ENCODE measurements around the gene CALR.

DNA sequence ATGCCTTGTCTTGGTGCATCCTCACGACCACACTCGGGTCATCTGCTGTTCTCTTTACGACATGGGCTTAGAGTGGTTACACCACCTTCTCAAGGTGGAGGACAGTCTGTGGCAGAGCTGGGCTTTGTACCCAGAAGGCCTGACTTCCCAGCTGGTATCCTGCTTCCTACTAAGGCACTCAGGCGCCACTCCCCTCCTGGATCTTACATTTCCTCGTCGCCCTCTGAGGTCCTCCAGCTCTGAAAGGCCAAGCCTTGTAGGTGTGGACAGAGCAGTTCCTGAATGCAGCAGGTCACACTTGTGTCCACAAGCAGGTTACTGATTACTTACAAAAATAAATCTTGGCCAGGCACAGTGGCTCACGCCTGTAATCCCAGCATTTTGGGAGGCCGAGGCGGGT lies 31.2 kb upstream of the CALR start:
- TF ChIP-seq, protein P1, sequence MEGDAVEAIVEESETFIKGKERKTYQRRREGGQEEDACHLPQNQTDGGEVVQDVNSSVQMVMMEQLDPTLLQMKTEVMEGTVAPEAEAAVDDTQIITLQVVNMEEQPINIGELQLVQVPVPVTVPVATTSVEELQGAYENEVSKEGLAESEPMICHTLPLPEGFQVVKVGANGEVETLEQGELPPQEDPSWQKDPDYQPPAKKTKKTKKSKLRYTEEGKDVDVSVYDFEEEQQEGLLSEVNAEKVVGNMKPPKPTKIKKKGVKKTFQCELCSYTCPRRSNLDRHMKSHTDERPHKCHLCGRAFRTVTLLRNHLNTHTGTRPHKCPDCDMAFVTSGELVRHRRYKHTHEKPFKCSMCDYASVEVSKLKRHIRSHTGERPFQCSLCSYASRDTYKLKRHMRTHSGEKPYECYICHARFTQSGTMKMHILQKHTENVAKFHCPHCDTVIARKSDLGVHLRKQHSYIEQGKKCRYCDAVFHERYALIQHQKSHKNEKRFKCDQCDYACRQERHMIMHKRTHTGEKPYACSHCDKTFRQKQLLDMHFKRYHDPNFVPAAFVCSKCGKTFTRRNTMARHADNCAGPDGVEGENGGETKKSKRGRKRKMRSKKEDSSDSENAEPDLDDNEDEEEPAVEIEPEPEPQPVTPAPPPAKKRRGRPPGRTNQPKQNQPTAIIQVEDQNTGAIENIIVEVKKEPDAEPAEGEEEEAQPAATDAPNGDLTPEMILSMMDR (IDR thresholded peaks at IDR 0.05; ENCODE audit: insufficient read depth, low read length): no peak
- no peak for TF ChIP-seq POLR2AphosphoS5 (IDR thresholded peaks at IDR 0.05; ENCODE audit: low read depth)
- TF ChIP-seq, protein P2, sequence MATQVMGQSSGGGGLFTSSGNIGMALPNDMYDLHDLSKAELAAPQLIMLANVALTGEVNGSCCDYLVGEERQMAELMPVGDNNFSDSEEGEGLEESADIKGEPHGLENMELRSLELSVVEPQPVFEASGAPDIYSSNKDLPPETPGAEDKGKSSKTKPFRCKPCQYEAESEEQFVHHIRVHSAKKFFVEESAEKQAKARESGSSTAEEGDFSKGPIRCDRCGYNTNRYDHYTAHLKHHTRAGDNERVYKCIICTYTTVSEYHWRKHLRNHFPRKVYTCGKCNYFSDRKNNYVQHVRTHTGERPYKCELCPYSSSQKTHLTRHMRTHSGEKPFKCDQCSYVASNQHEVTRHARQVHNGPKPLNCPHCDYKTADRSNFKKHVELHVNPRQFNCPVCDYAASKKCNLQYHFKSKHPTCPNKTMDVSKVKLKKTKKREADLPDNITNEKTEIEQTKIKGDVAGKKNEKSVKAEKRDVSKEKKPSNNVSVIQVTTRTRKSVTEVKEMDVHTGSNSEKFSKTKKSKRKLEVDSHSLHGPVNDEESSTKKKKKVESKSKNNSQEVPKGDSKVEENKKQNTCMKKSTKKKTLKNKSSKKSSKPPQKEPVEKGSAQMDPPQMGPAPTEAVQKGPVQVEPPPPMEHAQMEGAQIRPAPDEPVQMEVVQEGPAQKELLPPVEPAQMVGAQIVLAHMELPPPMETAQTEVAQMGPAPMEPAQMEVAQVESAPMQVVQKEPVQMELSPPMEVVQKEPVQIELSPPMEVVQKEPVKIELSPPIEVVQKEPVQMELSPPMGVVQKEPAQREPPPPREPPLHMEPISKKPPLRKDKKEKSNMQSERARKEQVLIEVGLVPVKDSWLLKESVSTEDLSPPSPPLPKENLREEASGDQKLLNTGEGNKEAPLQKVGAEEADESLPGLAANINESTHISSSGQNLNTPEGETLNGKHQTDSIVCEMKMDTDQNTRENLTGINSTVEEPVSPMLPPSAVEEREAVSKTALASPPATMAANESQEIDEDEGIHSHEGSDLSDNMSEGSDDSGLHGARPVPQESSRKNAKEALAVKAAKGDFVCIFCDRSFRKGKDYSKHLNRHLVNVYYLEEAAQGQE (IDR thresholded peaks at IDR 0.05; ENCODE audit: insufficient replicate concordance, low read depth): no peak

Measured in HL-60 (cell line).